NT2/D1 (cell line): ENCODE measurements around the gene DIPK1C.

Experiments
- SUZ12 ChIP-seq: IDR thresholded peaks from 2 replicates; pipeline ENCODE4 v1.6.1; 2011; ENCODE audit not compliant: insufficient read length, insufficient read depth; ENCODE audit errors: extremely low read depth
- YY1 ChIP-seq: IDR thresholded peaks from 2 replicates; pipeline ENCODE4 v1.6.1; 2011; ENCODE audit not compliant: insufficient read length, insufficient read depth
- ZNF274 ChIP-seq: IDR thresholded peaks from 2 replicates; pipeline ENCODE4 v1.6.1; 2011; ENCODE audit warnings: mild to moderate bottlenecking, low read depth, low read length

- TF ChIP-seq YY1 (no peak), ZNF274 (no peak), SUZ12 (no peak)
Measured at GRCh38 chr18:74503137-74503536, 46.0 kb upstream of the DIPK1C start.
